ENCODE measurements around the gene SPEM3. TPM values are rescaled to one million over a fixed set of nuclear protein-coding genes. Genes with fewer than 3 reads are reported as not detected.

SPEM3 gene
- total and polyA plus RNA-seq, 10 of the 15 experiments (the other 5 are each of a cell fraction or from before 2014, with no cell fraction given): not detected

- CTCF ChIA-PET: no interaction called here
- H3K4me3 ChIP-seq: no peak overlapping the region
- POLR2A ChIA-PET: no interaction called here
- RAD21 ChIA-PET (ENCODE audit: unreplicated experiment): no interaction called here
- no peak for DNase-seq (ENCODE audit: low read depth, low spot score)
- intact Hi-C loops (cut with micrococcal nuclease; ENCODE audit: unreplicated experiment): no loop called here
- no peak overlapping the region for H3K9ac ChIP-seq (ENCODE audit: control insufficient read depth, insufficient read depth, low read length)
- FAIRE-seq: no peak
- H3K79me2 ChIP-seq (ENCODE audit: control insufficient read depth, insufficient read depth, low read length): no peaks in the 10 kb centered on the region
- SMC1A ChIA-PET (ENCODE audit: uncharacterized antibody, unreplicated experiment): no interaction called here
- H3K4me2 ChIP-seq (ENCODE audit: control insufficient read depth, insufficient read depth): no peak overlapping the region
- no peak overlapping the region for H2AFZ ChIP-seq (ENCODE audit: control insufficient read depth, low read depth, low read length)
- no peak for ATAC-seq
- in situ Hi-C loops (cut with MboI): no loop called here
- no peak overlapping the region for H3K27ac ChIP-seq (ENCODE audit: control insufficient read depth, insufficient read depth)
- BruUV-seq (replicated peaks): no TSS peak
- no peaks in the 10 kb centered on the region for H4K20me1 ChIP-seq (ENCODE audit: control insufficient read depth, insufficient read depth)
- H3K9me3 ChIP-seq (replicated peaks; ENCODE audit: control insufficient read depth, insufficient read depth, low read length): no peaks in the 10 kb centered on the region
- WGBS (ENCODE audit: insufficient coverage, insufficient replicate concordance, low lambda C conversion rate, missing lambda C conversion rate): 83% methylated on average over 12 of the region's 12 CpGs
- no peaks in the 10 kb centered on the region; the same call in 1 of the 2 replicates for H3K4me1 ChIP-seq (ENCODE audit: control insufficient read depth, insufficient read depth, low read length)
- H3K36me3 ChIP-seq (ENCODE audit: control insufficient read depth in 2 of 2, insufficient read depth in 2 of 2, low read length in 1 of 2): peaks cover 0 to 3% of the 10 kb centered on the region in 2 experiments; a peak in 3 of 4 replicates
- H3K27me3 ChIP-seq (replicated peaks in 1 of 2; ENCODE audit: control insufficient read depth in 2 of 2, insufficient read depth in 2 of 2, low read length in 1 of 2): no peaks in the 10 kb centered on the region
- TF ChIP-seq PML (IDR thresholded peaks at IDR 0.05; ENCODE audit: low read length) (no peak), MAX (IDR thresholded peaks at IDR 0.05; ENCODE audit: low read depth, low read length) (no peak), CEBPB (IDR thresholded peaks at IDR 0.05; ENCODE audit: borderline replicate concordance in 1 of 2, low read depth in 2 of 2, low read length in 2 of 2) (no peak), ZBTB40 (IDR thresholded peaks at IDR 0.05; ENCODE audit: borderline replicate concordance) (no peak), NFYA (IDR thresholded peaks at IDR 0.05; ENCODE audit: borderline replicate concordance, low read depth, low read length) (no peak), RUNX3 (IDR thresholded peaks at IDR 0.05; ENCODE audit: low read length) (no peak), USF1 (IDR thresholded peaks at IDR 0.05; ENCODE audit: borderline replicate concordance, extremely low read length, insufficient read depth, low read depth, low read length) (no peak), RELA (IDR thresholded peaks at IDR 0.05; ENCODE audit: borderline replicate concordance, partially characterized antibody) (no peak), RBBP5 (conservative IDR thresholded peaks at IDR 0.05) (no peak), CREM (IDR thresholded peaks at IDR 0.05; ENCODE audit: low read depth) (no peak), FOXM1 (IDR thresholded peaks at IDR 0.05; ENCODE audit: low read depth, low read length) (no peak), FOXK2 (IDR thresholded peaks at IDR 0.05) (no peak), SIX5 (IDR thresholded peaks at IDR 0.05; ENCODE audit: low read depth, low read length, severe bottlenecking) (no peak), SKIL (IDR thresholded peaks at IDR 0.05; ENCODE audit: low read depth, poor library complexity, severe bottlenecking) (no peak), ATF2 (IDR thresholded peaks at IDR 0.05; ENCODE audit: low read length) (no peak)
These were observed 40.2 kb downstream of the SPEM3 start for GRCh38 chr17:7468804-7469389.

Data from GM12878 (cell line).